Adrenal gland (tissue), 12 donors: Measurements from ENCODE around the gene ARL13A. TPM values are rescaled to one million over a fixed set of nuclear protein-coding genes. Genes with fewer than 3 reads are reported as not detected.

Experiments
- DNase-seq, 7 donors: peaks; one replicate each; pipeline ENCODE4 v3.0.0-alpha.2; 2019 to 2020
- H3K27ac ChIP-seq, 5 donors: fragments of 200-600 bp; sonication (generic) in 4 of 5; 1 replicate in 3 of 5; 2 replicates in 2 of 5; pipeline versions ENCODE4 v1.5.1 to v1.8.0; 2016 to 2020; ENCODE audit warnings: mild to moderate bottlenecking in 1 of 5
- H3K27me3 ChIP-seq: fragments of 200-600 bp; 2 replicates; pipeline ENCODE4 v1.8.0; 2021
- H3K36me3 ChIP-seq, 2 donors: fragments of 200-600 bp; replicated peaks in 1 of 2; 1 replicate in 1 of 2; 2 replicates in 1 of 2; pipeline versions ENCODE4 v1.5.1 to v1.8.0; 2018 to 2022
- H3K4me1 ChIP-seq, 2 donors: fragments of 200-600 bp; replicated peaks in 1 of 2; 1 replicate in 1 of 2; 2 replicates in 1 of 2; pipeline versions ENCODE4 v1.5.1 to v1.8.0; 2018 to 2021
- H3K4me3 ChIP-seq, 4 donors: fragments of 200-600 bp; sonication (generic) in 3 of 4; one replicate each; pipeline ENCODE4 v1.5.1; 2016 to 2018
- H3K9me3 ChIP-seq, 3 donors: fragments of 200-600 bp; sonication (generic) in 1 of 3; replicated peaks in 1 of 3; 1 replicate in 2 of 3; 2 replicates in 1 of 3; pipeline versions ENCODE4 v1.5.1 to v1.8.0; 2016 to 2021
- CTCF ChIP-seq, 6 experiments: fragments of 450-650 bp in 4 of 6; fragments of 200-600 bp in 2 of 6; sonication (generic) in 1 of 6; IDR thresholded peaks; 1 replicate in 5 of 6; 2 replicates in 1 of 6; pipeline versions ENCODE4 v1.5.1 to v1.8.0; 2016 to 2021; ENCODE audit warnings: antibody characterized with exemption in 6 of 6, mild to moderate bottlenecking in 2 of 6, moderate library complexity in 1 of 6
- POLR2A ChIP-seq, 2 donors: fragments of 450-650 bp; IDR thresholded peaks; one replicate each; pipeline ENCODE4 v1.6.1; 2017; ENCODE audit warnings: antibody characterized with exemption in 2 of 2, mild to moderate bottlenecking in 2 of 2, moderate library complexity in 1 of 2
- WGBS, 4 donors: extraction: QIAGEN DNeasy Blood & Tissue Kit in 2 of 4; methylation state at CpG; one replicate each; pipeline versions ENCODE4 v1.1.5 to v1.1.7; 2013 to 2017; 5-methylcytosine and 5-hydroxymethylcytosine counted together
- intact Hi-C, 2 donors: fragments of 100-400 bp; cut with DNase I; formaldehyde crosslinking; loops; one replicate each; pipeline versions ENCODE4 v1.14.1 to v1.15.0; 2022 to 2023
- polyA plus RNA-seq, 3 donors: library from polyadenylated mRNA; stranded (reverse); fragments of 200-250 nt in 2 of 3; fragments of 350-450 nt in 1 of 3; fragmentation: Illumina TruSeq in 1 of 3; extraction: RNeasy Lipid Tissue Mini Kit (QIAGEN cat#74804) in 1 of 3; gene quantifications; one replicate each; pipeline ENCODE4 v1.2.3, GENCODE V29; 2013 to 2014
- total RNA-seq, 9 donors: library from RNA; depleted of rRNA in 4 of 9; stranded (reverse); fragments of >200 nt in 4 of 9; fragments of 120-200 nt in 1 of 9; fragmentation: NEBNext Ultra II Directional in 1 of 9; extraction: Animal tissue kit (Norgen Biotek cat#: 25700) in 1 of 9; gene quantifications; one replicate each; pipeline versions ENCODE4 v1.1.0 to v1.2.4, GENCODE V29; 2013 to 2023
- donor health status: healthy with polysubstance abuse.
- donor health status: Bipolar disorder and iron deficiency.
- donor health status: DM: yes; HTN: yes; CAD: no.
- donor health status: DM: no; HTN: no; CAD: no.
- donor health status: DM: no; HTN: no; CAD: no.
- donor health status: DM: yes; HTN: yes; CAD: no.

ARL13A gene
- total and polyA plus RNA-seq, 12 donors: not detected

GRCh38 chrX:100931218-100931924 is 38.1 kb upstream of the ARL13A start:
- peaks cover 15% of the 10 kb centered on the region for H3K27me3 ChIP-seq
- no peak for DNase-seq
- H3K36me3 ChIP-seq: no peaks in the 10 kb centered on the region
- WGBS, 4 donors: 67 to 86% (median 80%) methylated on average over 4 of the region's 4 CpGs
- H3K4me1 ChIP-seq: peaks cover 0 to 3% of the 10 kb centered on the region in 2 donors
- no peak overlapping the region for H3K4me3 ChIP-seq
- no peaks in the 10 kb centered on the region for H3K9me3 ChIP-seq
- TF ChIP-seq CTCF (IDR thresholded peaks at IDR 0.05): no peak
- TF ChIP-seq POLR2A (IDR thresholded peaks at IDR 0.05): no peak
- no peak overlapping the region for H3K27ac ChIP-seq
- intact Hi-C loops: no loop called here

- H3K27me3 ChIP-seq: peaks cover 12% of the 10 kb centered on the region
- DNase-seq: no peak
- WGBS, 4 donors: 84 to 88% (median 86%) methylated on average over 3 of the region's 3 CpGs
Measured at GRCh38 chrX:100931925-100932285, 37.6 kb upstream of the ARL13A start.

GRCh38 chrX:100935767-100936166 is 33.7 kb upstream of the ARL13A start:
- WGBS, 4 donors: 55 to 90% (median 81%) methylated on average over 2 of the region's 2 CpGs
- Histone ChIP-seq H3K4me1 (no peaks in the 10 kb centered on the region), H3K36me3 (no peaks in the 10 kb centered on the region), H3K27me3 (no peaks in the 10 kb centered on the region), H3K9me3 (no peaks in the 10 kb centered on the region), H3K27ac (no peak overlapping the region), H3K4me3 (no peak overlapping the region)
- intact Hi-C loops: no loop called here
- TF ChIP-seq POLR2A (IDR thresholded peaks at IDR 0.05) (no peak), CTCF (IDR thresholded peaks at IDR 0.05) (no peak)
- no peak for DNase-seq

More at GRCh38 chrX:100931925-100932285, 37.6 kb upstream of the ARL13A start:
- H3K4me3 ChIP-seq: no peak overlapping the region
- intact Hi-C loops: no loop called here
- no peaks in the 10 kb centered on the region for H3K9me3 ChIP-seq
- H3K36me3 ChIP-seq: no peaks in the 10 kb centered on the region
- peaks cover 0 to 3% of the 10 kb centered on the region in 2 donors for H3K4me1 ChIP-seq
- no peak for TF ChIP-seq POLR2A (IDR thresholded peaks at IDR 0.05)
- TF ChIP-seq CTCF (IDR thresholded peaks at IDR 0.05): no peak
- H3K27ac ChIP-seq: no peak overlapping the region

- whole genome bisulfite sequencing, 4 donors: 70 to 83% (median 80%) methylated on average over 4 of the region's 4 CpGs; no CpG with 5 or more reads in 1 of the 4 donors
- peaks cover 3% of the 10 kb centered on the region for H3K27me3 ChIP-seq
- H3K4me1 ChIP-seq: no peaks in the 10 kb centered on the region
- no peak overlapping the region for H3K4me3 ChIP-seq
- DNase-seq: no peak
- intact Hi-C loops: no loop called here
- no peaks in the 10 kb centered on the region for H3K9me3 ChIP-seq
- H3K27ac ChIP-seq: no peak overlapping the region
- TF ChIP-seq POLR2A (IDR thresholded peaks at IDR 0.05): no peak
- TF ChIP-seq CTCF (IDR thresholded peaks at IDR 0.05): no peak
- H3K36me3 ChIP-seq: no peaks in the 10 kb centered on the region
Measured at GRCh38 chrX:100939333-100939732, 30.2 kb upstream of the ARL13A start.
